HL-60 (cell line): ENCODE data around the gene TNFAIP8L3.

Experiments used
- POLR2AphosphoS5 ChIP-seq: IDR thresholded peaks from 2 replicates; pipeline ENCODE4 v1.6.1; 2012; ENCODE audit warnings: low read depth
- REST ChIP-seq: IDR thresholded peaks from 2 replicates; pipeline ENCODE4 v1.6.1; 2012; ENCODE audit warnings: low read depth; ENCODE audit not compliant: insufficient replicate concordance
- TF ChIP-seq, protein P1 (sequence below): IDR thresholded peaks from one replicate; pipeline ENCODE4 v1.5.1; 2011; ENCODE audit warnings: low read length, control low read depth, inconsistent platforms; ENCODE audit not compliant: insufficient read depth

DNA sequence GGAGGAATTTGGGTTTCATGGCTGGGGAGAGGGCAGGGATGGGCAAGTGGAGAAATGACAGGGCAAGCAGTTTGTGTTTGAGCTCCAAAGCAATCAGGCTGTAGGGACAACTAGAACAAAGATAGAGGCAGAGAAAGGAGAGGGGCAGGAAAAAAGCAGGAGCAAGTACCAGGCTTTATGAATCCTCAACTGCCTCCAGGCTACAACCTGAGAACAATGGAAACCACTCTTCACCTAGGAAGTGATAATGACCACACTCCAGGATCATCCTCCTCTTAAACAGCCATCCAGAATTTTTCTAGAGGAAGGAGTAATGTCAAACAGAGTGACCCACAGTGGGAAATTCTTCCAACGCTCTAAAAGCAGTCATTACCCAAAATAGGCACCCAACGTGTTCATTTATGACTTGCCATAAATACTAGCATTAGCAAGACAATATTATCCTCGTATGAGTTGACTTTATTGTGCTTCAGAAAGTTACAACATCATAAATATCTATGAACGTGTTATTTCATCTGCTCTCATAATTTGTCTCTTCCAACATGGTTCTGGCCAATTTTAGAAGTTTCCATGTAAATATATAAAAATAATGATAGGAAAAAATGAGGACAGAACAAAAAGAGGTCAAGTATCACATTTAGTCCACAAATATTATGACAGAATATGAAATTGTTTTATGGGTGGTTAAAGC lies 50.5 kb downstream of the TNFAIP8L3 start:
- no peak for TF ChIP-seq REST
- TF ChIP-seq, protein P1, sequence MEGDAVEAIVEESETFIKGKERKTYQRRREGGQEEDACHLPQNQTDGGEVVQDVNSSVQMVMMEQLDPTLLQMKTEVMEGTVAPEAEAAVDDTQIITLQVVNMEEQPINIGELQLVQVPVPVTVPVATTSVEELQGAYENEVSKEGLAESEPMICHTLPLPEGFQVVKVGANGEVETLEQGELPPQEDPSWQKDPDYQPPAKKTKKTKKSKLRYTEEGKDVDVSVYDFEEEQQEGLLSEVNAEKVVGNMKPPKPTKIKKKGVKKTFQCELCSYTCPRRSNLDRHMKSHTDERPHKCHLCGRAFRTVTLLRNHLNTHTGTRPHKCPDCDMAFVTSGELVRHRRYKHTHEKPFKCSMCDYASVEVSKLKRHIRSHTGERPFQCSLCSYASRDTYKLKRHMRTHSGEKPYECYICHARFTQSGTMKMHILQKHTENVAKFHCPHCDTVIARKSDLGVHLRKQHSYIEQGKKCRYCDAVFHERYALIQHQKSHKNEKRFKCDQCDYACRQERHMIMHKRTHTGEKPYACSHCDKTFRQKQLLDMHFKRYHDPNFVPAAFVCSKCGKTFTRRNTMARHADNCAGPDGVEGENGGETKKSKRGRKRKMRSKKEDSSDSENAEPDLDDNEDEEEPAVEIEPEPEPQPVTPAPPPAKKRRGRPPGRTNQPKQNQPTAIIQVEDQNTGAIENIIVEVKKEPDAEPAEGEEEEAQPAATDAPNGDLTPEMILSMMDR: no peak
- no peak for TF ChIP-seq POLR2AphosphoS5
